B cell (primary cell): Measurements from ENCODE around the gene NAT8.

Source experiments
- EZH2 ChIP-seq: IDR thresholded peaks from 2 replicates; pipeline ENCODE4 v1.6.1; 2012; ENCODE audit warnings: borderline replicate concordance, low read depth, mild to moderate bottlenecking, moderate library complexity, low read length; ENCODE audit not compliant: insufficient read depth, poor library complexity, severe bottlenecking
- TF ChIP-seq, protein P1 (sequence below): fragments of 200-600 bp; IDR thresholded peaks from one replicate; pipeline ENCODE4 v1.8.0; 2022; ENCODE audit warnings: antibody characterized with exemption, mild to moderate bottlenecking

DNA sequence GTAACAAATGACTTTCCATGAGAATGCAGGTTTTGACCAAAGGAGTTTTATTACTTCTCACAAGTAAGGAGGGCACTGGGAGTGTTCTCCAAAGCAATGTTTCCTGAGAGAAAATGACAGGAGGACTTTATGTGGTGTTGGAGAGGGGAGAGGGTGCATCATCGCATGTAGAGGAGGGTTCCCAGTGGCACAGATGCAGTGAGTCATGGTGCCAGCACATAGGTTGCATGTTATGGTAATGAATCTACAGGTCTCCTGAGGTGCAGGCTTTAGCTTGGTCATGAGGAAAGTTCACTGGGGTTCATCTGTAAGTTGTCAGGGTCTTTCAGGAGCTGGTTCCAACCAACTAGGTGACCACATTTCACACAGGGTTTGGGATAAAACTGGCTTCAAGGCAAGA, 30.4 kb downstream of the NAT8 start:
- TF ChIP-seq, protein P1, sequence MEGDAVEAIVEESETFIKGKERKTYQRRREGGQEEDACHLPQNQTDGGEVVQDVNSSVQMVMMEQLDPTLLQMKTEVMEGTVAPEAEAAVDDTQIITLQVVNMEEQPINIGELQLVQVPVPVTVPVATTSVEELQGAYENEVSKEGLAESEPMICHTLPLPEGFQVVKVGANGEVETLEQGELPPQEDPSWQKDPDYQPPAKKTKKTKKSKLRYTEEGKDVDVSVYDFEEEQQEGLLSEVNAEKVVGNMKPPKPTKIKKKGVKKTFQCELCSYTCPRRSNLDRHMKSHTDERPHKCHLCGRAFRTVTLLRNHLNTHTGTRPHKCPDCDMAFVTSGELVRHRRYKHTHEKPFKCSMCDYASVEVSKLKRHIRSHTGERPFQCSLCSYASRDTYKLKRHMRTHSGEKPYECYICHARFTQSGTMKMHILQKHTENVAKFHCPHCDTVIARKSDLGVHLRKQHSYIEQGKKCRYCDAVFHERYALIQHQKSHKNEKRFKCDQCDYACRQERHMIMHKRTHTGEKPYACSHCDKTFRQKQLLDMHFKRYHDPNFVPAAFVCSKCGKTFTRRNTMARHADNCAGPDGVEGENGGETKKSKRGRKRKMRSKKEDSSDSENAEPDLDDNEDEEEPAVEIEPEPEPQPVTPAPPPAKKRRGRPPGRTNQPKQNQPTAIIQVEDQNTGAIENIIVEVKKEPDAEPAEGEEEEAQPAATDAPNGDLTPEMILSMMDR = no peak
- no peak for TF ChIP-seq EZH2
